SK-N-SH treated with all-trans-retinoic acid at 6 μM for 48 hours (cell line): ENCODE results near the gene CACNA1D.

ENCODE experiments used
- BACH2 ChIP-seq: fragments of 250-450 bp; sonication (Bioruptor Pico); IDR thresholded peaks from 2 replicates; pipeline ENCODE4 v1.9.0; 2021; ENCODE audit warnings: mild to moderate bottlenecking, borderline replicate concordance
- ISL1 ChIP-seq: fragments of 250-450 bp; sonication (Bioruptor Pico); IDR thresholded peaks from 2 replicates; pipeline ENCODE4 v2.1.2; 2022; ENCODE audit warnings: mild to moderate bottlenecking, moderate library complexity
- POU6F1 ChIP-seq: fragments of 250-450 bp; sonication (Bioruptor Pico); IDR thresholded peaks from 2 replicates; pipeline ENCODE4 v1.8.0; 2021; ENCODE audit warnings: low read depth, mild to moderate bottlenecking, moderate library complexity, borderline replicate concordance
- TCF4 ChIP-seq: fragments of 250-450 bp; sonication (Bioruptor Pico); IDR thresholded peaks from 2 replicates; pipeline ENCODE4 v1.8.0; 2021; ENCODE audit warnings: mild to moderate bottlenecking, moderate library complexity, borderline replicate concordance
- ZFP30 ChIP-seq: fragments of 450-650 bp; formaldehyde crosslinking; IDR thresholded peaks from 2 replicates; pipeline ENCODE4 v1.5.0; 2022; ENCODE audit warnings: mild to moderate bottlenecking, moderate library complexity
- ZNF70 ChIP-seq: fragments of 450-650 bp; formaldehyde crosslinking; IDR thresholded peaks from 2 replicates; pipeline ENCODE4 v1.5.0; 2020; ENCODE audit warnings: mild to moderate bottlenecking, moderate library complexity

GRCh38 chr3:53700441-53700840 lies 206.0 kb downstream of the CACNA1D start:
- no peak for TF ChIP-seq ZFP30 (CRISPR knock-in tag)
- no peak for TF ChIP-seq ISL1 (CRISPR knock-in tag)
- TF ChIP-seq ZNF70 (CRISPR knock-in tag): no peak
- no peak for TF ChIP-seq BACH2 (CRISPR knock-in tag)
- no peak for TF ChIP-seq POU6F1 (CRISPR knock-in tag)
- TF ChIP-seq TCF4: no peak
